AG04450 (cell line): ENCODE measurements around the gene PARG. TPM values are rescaled to one million over a fixed set of nuclear protein-coding genes. Genes with fewer than 3 reads are reported as not detected.
A peak's percentile ranks its signal among the peaks of the same experiment; 100 is the strongest.
"Not testable (repeated sequence)": the region's sequence is repeated elsewhere in the genome, so short reads cannot be mapped to it uniquely, and the experiment has no call there.

Experiments used
- CTCF ChIA-PET: fragments of 300-600, 350-600 bp; formaldehyde crosslinking; extraction: SDS; loops from one replicate; lab custom pipeline; 2022; ENCODE audit warnings: antibody characterized with exemption, inconsistent platforms; lab: Charles Lee
- POLR2A ChIA-PET: fragments of 350-600 bp; formaldehyde crosslinking; extraction: SDS; loops from one replicate; lab custom pipeline; 2021; ENCODE audit warnings: antibody characterized with exemption, inconsistent platforms; lab: Yijun Ruan, JAX
- DNase-seq: peaks from one replicate; pipeline ENCODE4 v3.0.0-alpha.2; 2011; ENCODE audit warnings: low read depth, low spot score
- H3K27ac ChIP-seq: one replicate; pipeline ENCODE4 v1.5.1; 2012; ENCODE audit warnings: low read depth, low read length, control low read depth
- H3K27me3 ChIP-seq: one replicate; pipeline ENCODE4 v1.6.0; 2012; ENCODE audit warnings: low read length; ENCODE audit not compliant: control insufficient read depth, insufficient read depth
- H3K4me3 ChIP-seq: 2 replicates; pipeline ENCODE4 v1.5.1; 2011; ENCODE audit warnings: mild to moderate bottlenecking, low read depth, low read length, control low read depth
- H3K9me3 ChIP-seq: 2 replicates; pipeline ENCODE4 v1.5.1; 2012; ENCODE audit warnings: low read length; ENCODE audit not compliant: control insufficient read depth, insufficient read depth
- polyA plus RNA-seq: library from polyadenylated mRNA; depleted of rRNA; stranded (reverse); fragments of >200 nt; gene quantifications from 2 replicates; pipeline ENCODE4 v1.2.3, GENCODE V29; 2011

The PARG gene
- polyA plus RNA-seq, 1 experiment = 13.7 TPM

DNA sequence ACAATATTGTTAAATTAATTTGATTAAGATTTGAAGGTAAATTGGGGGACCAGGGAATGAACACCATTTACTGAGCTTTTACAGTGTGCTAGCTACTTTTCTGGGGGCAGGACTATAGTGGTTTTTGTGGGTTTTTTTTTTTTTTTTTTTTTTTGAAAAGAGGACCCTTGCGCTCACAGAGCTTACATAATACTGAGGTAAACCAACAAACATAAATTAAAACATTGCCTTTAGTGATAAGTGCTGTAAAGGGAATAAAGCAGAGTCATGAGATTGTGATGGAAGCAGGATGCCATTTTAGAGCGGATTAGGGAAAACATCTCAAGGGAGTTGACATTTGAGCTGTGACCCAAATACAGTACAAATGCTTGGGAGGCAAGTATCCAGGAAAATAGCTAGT lies 1.8 kb upstream of the PARG start:
- POLR2A ChIA-PET, H3K4me3 ChIP-seq, DNase-seq, H3K27me3 ChIP-seq, H3K9me3 ChIP-seq, CTCF ChIA-PET, H3K27ac ChIP-seq: not testable (repeated sequence)

- POLR2A ChIA-PET = interaction anchor here (1.0 kb wide), 1 partner anchor 404 kb away, joined by 4 read pairs; the partner anchor contains the start of gene ERCC6
- CTCF ChIA-PET, H3K27me3 ChIP-seq, H3K9me3 ChIP-seq, DNase-seq: not testable (repeated sequence)
- H3K27ac ChIP-seq = peak overlapping the region; percentile 47
- H3K4me3 ChIP-seq = peak overlapping the region; percentile 76
Observed at GRCh38 chr10:49942339-49942705, 495 bp upstream of the PARG start.

GRCh38 chr10:49931959-49932728 lies 9.7 kb downstream of the PARG start:
- CTCF ChIA-PET, H3K4me3 ChIP-seq, DNase-seq, H3K27ac ChIP-seq, H3K27me3 ChIP-seq, POLR2A ChIA-PET, H3K9me3 ChIP-seq: not testable (repeated sequence)

GRCh38 chr10:49931276-49931675 lies 10.6 kb downstream of the PARG start:
- POLR2A ChIA-PET, H3K27ac ChIP-seq, H3K4me3 ChIP-seq, H3K9me3 ChIP-seq, CTCF ChIA-PET, DNase-seq, H3K27me3 ChIP-seq: not testable (repeated sequence)

GRCh38 chr10:49923572-49923971 lies 18.3 kb downstream of the PARG start:
- H3K27ac ChIP-seq, POLR2A ChIA-PET, CTCF ChIA-PET, DNase-seq, H3K9me3 ChIP-seq, H3K4me3 ChIP-seq, H3K27me3 ChIP-seq: not testable (repeated sequence)

DNA sequence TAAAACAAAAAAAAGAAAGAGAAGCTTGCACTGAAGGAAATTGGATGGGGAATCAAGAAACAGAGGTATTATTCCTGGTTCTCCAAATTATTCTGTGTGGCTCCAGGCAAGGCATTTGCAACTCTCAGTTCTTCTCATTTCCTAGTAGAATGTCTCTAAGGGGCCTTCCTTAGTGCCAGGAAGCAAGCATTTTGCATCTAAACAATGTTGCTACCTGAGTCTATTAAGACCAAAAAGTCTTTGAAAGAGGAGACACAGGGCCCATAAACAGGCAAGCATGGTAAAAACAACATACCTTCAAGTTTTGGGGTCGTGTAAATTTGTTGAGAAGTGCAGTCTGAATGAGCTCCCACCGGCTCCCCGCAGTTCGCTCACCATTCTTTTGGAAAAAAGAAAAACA lies 19.8 kb downstream of the PARG start:
- H3K9me3 ChIP-seq, CTCF ChIA-PET, H3K4me3 ChIP-seq, DNase-seq, POLR2A ChIA-PET, H3K27me3 ChIP-seq, H3K27ac ChIP-seq: not testable (repeated sequence)

DNA sequence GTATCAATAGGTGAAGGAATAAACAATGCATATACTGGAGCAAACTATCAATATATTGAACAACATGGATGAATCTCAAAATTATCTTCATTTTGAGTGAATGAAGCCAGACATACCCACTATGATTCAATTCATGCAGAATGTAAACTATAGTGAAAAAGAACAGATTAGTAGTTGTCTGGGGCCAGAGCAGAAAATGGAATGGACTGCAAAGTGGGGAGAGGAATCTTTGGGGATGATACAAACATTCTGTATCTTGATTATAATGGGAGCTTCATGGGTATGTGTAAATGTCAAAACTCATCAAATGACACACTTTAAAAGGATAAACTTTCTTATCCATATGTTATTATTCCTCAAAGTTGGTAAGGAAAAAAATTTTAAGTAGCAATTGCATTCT lies 23.9 kb downstream of the PARG start:
- H3K27me3 ChIP-seq, H3K27ac ChIP-seq, CTCF ChIA-PET, H3K4me3 ChIP-seq, POLR2A ChIA-PET, H3K9me3 ChIP-seq, DNase-seq: not testable (repeated sequence)

GRCh38 chr10:49916451-49916850 lies 25.4 kb downstream of the PARG start:
- H3K27ac ChIP-seq, POLR2A ChIA-PET, CTCF ChIA-PET, H3K27me3 ChIP-seq, H3K4me3 ChIP-seq, H3K9me3 ChIP-seq, DNase-seq: not testable (repeated sequence)

- DNase-seq, H3K27ac ChIP-seq, H3K4me3 ChIP-seq, H3K27me3 ChIP-seq, POLR2A ChIA-PET, H3K9me3 ChIP-seq, CTCF ChIA-PET: not testable (repeated sequence)
Observed at GRCh38 chr10:49910295-49910694, 31.5 kb downstream of the PARG start.

DNA sequence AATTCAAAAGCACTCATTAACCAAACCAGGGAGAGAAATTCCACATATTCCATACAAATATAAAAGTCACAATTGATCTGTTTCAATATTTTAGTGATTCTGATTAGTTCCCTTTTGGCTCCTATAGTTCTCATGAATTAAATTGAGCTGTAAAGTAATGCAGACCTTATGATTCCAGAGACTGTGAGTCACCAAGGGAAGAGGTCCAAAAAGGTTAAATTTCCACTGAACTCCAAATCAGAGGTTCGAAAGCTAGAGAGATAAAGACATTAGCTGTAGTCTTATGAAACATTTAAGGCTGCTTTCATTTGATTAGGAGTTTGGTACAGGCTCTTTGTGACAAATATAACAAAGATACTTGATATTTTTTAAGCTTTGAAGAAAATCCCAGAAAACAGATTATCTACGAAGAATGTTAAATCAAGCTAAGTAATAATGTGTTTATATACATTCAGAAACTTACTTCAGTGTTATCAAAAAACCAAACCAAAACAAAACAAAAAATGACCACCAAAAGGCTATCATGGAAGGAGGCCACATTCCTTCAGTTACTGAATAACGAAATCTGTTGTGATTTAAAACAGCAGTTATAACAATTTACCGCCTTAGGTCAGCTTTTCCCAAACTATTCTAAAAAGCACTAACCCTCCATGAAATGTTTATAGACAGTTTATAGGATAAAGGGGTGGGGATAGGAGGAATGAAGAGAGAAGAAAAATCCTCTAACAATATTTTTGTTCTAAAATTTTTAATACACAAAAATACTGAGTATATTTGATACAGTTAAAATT lies 33.3 kb downstream of the PARG start:
- DNase-seq, H3K27me3 ChIP-seq, H3K4me3 ChIP-seq, H3K9me3 ChIP-seq, H3K27ac ChIP-seq, POLR2A ChIA-PET, CTCF ChIA-PET: not testable (repeated sequence)

- H3K27ac ChIP-seq, H3K4me3 ChIP-seq, POLR2A ChIA-PET, CTCF ChIA-PET, DNase-seq, H3K9me3 ChIP-seq, H3K27me3 ChIP-seq: not testable (repeated sequence)
Observed at GRCh38 chr10:49903829-49904228, 38.0 kb downstream of the PARG start.

GRCh38 chr10:49900406-49900805 lies 41.4 kb downstream of the PARG start:
- DNase-seq, H3K27me3 ChIP-seq, CTCF ChIA-PET, H3K27ac ChIP-seq, POLR2A ChIA-PET, H3K9me3 ChIP-seq, H3K4me3 ChIP-seq: not testable (repeated sequence)
